HepG2 (cell line): Measurements from ENCODE around the gene TMEM127. TPM values are rescaled to one million over a fixed set of nuclear protein-coding genes. Genes with fewer than 3 reads are reported as not detected.
A peak's percentile ranks its signal among the peaks of the same experiment; 100 is the strongest.

Experiments
- BHLHE40 ChIP-seq: IDR thresholded peaks from 2 replicates; pipeline ENCODE4 v1.6.1; 2011; ENCODE audit warnings: low read length, improper control_type of control experiment
- CBX5 ChIP-seq: sonication (generic); formaldehyde crosslinking; IDR thresholded peaks from 2 replicates; pipeline ENCODE4 v1.4.0; 2020; ENCODE audit warnings: missing genetic modification reagents, borderline replicate concordance
- KAT7 ChIP-seq: IDR thresholded peaks from 2 replicates; pipeline ENCODE4 v1.6.1; 2018; ENCODE audit warnings: borderline replicate concordance, missing compliant biosample characterization
- MAFF ChIP-seq: IDR thresholded peaks from 2 replicates; pipeline ENCODE4 v1.6.1; 2011; ENCODE audit warnings: low read depth, low read length, improper control_type of control experiment
- MED8 ChIP-seq: sonication (generic); formaldehyde crosslinking; IDR thresholded peaks from 2 replicates; pipeline ENCODE4 v1.8.1; 2023; ENCODE audit warnings: mild to moderate bottlenecking, missing genetic modification reagents; ENCODE audit not compliant: insufficient replicate concordance
- NCOA1 ChIP-seq: sonication (generic); formaldehyde crosslinking; IDR thresholded peaks from 2 replicates; pipeline ENCODE4 v1.9.0; 2021; ENCODE audit warnings: missing genetic modification reagents
- NR3C1 ChIP-seq: sonication (generic); formaldehyde crosslinking; IDR thresholded peaks from 2 replicates; pipeline ENCODE4 v1.4.0; 2020; ENCODE audit warnings: missing genetic modification reagents
- SOX5 ChIP-seq: IDR thresholded peaks from 2 replicates; pipeline ENCODE4 v1.6.1; 2016; ENCODE audit warnings: borderline replicate concordance
- STAG1 ChIP-seq: sonication (generic); formaldehyde crosslinking; IDR thresholded peaks from 2 replicates; pipeline ENCODE4 v1.4.0; 2020; ENCODE audit warnings: missing genetic modification reagents
- ZBTB21 ChIP-seq: sonication (generic); formaldehyde crosslinking; IDR thresholded peaks from 2 replicates; pipeline ENCODE4 v1.4.0; 2020; ENCODE audit warnings: missing genetic modification reagents
- ZMYM2 ChIP-seq: sonication (generic); formaldehyde crosslinking; IDR thresholded peaks from 2 replicates; pipeline ENCODE4 v1.8.0; 2022; ENCODE audit warnings: mild to moderate bottlenecking, missing genetic modification reagents
- ZNF24 ChIP-seq: fragments of 450-650 bp; IDR thresholded peaks from 2 replicates; pipeline ENCODE4 v1.6.1; 2017; ENCODE audit warnings: antibody characterized with exemption, mild to moderate bottlenecking
- ZNF615 ChIP-seq: sonication (generic); formaldehyde crosslinking; IDR thresholded peaks from 2 replicates; pipeline ENCODE4 v1.5.0; 2020; ENCODE audit warnings: mild to moderate bottlenecking, missing genetic modification reagents, borderline replicate concordance
- ZNF841 ChIP-seq: sonication (generic); formaldehyde crosslinking; IDR thresholded peaks from 2 replicates; pipeline ENCODE4 v1.8.1; 2023; ENCODE audit warnings: missing genetic modification reagents, borderline replicate concordance
- polyA plus RNA-seq, 8 experiments: library from polyadenylated mRNA; depleted of rRNA in 3 of 8; stranded (reverse) in 7 of 8; unstranded in 1 of 8; fragments of >200 nt; fragmentation: Illumina TruSeq in 4 of 8; extraction: Trizol in 4 of 8; gene quantifications; 2 replicates each; pipeline versions ENCODE4 v1.2.1 to v1.2.3, GENCODE V29; 2011 to 2016; ENCODE audit warnings: low read depth in 4 of 8, missing spikeins in 1 of 8, mixed read lengths in 1 of 8; ENCODE audit not compliant: insufficient read depth in 1 of 8
- total RNA-seq, 5 experiments: library from RNA; depleted of rRNA; stranded (reverse); fragments of >200 nt; fragmentation: Illumina TruSeq; extraction: Trizol; gene quantifications; 2 replicates each; pipeline ENCODE4 v1.2.3, GENCODE V29; 2016; ENCODE audit warnings: low read depth in 1 of 5
- TF ChIP-seq, protein P1 (sequence below): sonication (generic); formaldehyde crosslinking; IDR thresholded peaks from 2 replicates; pipeline ENCODE4 v1.5.0; 2020; ENCODE audit warnings: mild to moderate bottlenecking, missing genetic modification reagents, borderline replicate concordance
- TF ChIP-seq, protein P2 (sequence below): IDR thresholded peaks from 2 replicates; pipeline ENCODE4 v1.6.1; 2016
- TF ChIP-seq, protein P3 (sequence below): sonication (generic); formaldehyde crosslinking; IDR thresholded peaks from 2 replicates; pipeline ENCODE4 v1.4.0; 2020; ENCODE audit warnings: missing genetic modification reagents
- TF ChIP-seq, protein P4 (sequence below): sonication (generic); formaldehyde crosslinking; IDR thresholded peaks from 2 replicates; pipeline ENCODE4 v1.4.0; 2020; ENCODE audit warnings: missing genetic modification reagents, borderline replicate concordance

The TMEM127 gene
- total and polyA plus RNA-seq, 2 of the 13 experiments (the other 11 are each of a cell fraction or from before 2014, with no cell fraction given): 21.5 to 33.9 TPM

DNA sequence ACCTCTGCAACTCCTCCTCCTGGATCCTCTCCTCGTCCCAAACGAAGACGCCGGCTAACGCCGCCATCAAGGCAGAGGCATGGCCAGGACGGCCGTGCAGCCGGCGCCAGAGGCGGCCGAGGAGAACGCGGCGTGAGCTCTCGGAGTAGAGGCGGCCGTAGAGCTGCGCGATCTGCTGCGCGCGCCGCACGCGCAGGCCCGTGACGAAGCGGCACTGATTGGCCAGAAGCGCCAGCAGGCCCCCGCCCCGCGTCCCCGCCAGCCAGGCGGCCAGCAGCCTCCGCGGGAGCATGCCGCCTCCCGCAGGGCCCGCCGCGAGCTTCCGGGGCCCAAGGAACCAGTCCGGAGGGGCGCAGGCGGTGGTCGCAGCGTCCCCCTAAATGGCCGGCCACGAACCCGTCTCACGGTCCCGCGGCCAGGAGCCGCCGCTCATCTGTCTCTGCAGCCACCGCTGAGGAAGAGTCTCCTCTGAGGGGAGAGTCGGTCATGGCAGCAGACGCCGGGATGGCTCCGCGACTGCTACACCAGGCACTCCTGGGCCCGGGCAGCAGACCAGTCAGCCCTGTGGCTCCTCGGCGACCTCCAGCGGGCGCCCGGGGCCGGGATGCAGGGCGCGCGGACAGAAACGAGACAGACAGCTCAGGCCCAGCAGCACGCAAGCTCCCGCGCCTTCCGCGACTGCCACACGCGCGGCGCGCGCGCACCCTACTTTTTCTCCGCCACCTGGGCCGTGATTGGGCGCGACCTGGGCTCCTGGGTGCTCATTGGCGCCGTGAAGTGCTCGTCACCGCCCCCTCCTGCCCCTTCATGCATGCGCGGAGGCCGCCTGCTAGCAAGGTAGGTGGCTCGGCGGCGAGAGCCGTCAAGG is 57.4 kb downstream of the TMEM127 start, which contains the start of gene STARD7 (continued):
- TF ChIP-seq ZNF615 (CRISPR knock-in tag) (no peak), NCOA1 (CRISPR knock-in tag) (peak; percentile 97), ZMYM2 (CRISPR knock-in tag) (no peak), ZNF841 (CRISPR knock-in tag) (peak; percentile 79; the same call in 1 of the 2 replicates), SOX5 (CRISPR knock-in tag) (no peak; the same call in 1 of the 2 replicates), MAFF (no peak), ZNF24 (no peak; the same call in 1 of the 2 replicates), ZBTB21 (CRISPR knock-in tag) (no peak), BHLHE40 (peak; percentile 91), NR3C1 (CRISPR knock-in tag) (no peak), KAT7 (CRISPR knock-in tag) (peak; percentile 28; the same call in 1 of the 2 replicates), CBX5 (CRISPR knock-in tag) (peak; percentile 56; the same call in 1 of the 2 replicates), STAG1 (no peak), MED8 (CRISPR knock-in tag) (peak; percentile 81)
- TF ChIP-seq, protein P1, sequence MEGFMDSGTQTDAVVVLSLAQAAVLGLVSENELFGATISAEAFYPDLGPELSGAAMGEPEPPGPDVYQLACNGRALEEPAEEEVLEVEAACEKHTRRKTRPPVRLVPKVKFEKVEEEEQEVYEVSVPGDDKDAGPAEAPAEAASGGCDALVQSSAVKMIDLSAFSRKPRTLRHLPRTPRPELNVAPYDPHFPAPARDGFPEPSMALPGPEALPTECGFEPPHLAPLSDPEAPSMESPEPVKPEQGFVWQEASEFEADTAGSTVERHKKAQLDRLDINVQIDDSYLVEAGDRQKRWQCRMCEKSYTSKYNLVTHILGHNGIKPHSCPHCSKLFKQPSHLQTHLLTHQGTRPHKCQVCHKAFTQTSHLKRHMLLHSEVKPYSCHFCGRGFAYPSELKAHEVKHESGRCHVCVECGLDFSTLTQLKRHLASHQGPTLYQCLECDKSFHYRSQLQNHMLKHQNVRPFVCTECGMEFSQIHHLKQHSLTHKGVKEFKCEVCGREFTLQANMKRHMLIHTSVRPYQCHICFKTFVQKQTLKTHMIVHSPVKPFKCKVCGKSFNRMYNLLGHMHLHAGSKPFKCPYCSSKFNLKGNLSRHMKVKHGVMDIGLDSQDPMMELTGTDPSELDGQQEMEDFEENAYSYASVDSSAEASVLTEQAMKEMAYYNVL (CRISPR knock-in tag): peak; percentile 80; the same call in 1 of the 2 replicates
- TF ChIP-seq, protein P2, sequence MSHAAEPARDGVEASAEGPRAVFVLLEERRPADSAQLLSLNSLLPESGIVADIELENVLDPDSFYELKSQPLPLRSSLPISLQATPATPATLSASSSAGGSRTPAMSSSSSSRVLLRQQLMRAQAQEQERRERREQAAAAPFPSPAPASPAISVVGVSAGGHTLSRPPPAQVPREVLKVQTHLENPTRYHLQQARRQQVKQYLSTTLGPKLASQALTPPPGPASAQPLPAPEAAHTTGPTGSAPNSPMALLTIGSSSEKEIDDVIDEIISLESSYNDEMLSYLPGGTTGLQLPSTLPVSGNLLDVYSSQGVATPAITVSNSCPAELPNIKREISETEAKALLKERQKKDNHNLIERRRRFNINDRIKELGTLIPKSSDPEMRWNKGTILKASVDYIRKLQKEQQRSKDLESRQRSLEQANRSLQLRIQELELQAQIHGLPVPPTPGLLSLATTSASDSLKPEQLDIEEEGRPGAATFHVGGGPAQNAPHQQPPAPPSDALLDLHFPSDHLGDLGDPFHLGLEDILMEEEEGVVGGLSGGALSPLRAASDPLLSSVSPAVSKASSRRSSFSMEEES: no peak
- TF ChIP-seq, protein P3, sequence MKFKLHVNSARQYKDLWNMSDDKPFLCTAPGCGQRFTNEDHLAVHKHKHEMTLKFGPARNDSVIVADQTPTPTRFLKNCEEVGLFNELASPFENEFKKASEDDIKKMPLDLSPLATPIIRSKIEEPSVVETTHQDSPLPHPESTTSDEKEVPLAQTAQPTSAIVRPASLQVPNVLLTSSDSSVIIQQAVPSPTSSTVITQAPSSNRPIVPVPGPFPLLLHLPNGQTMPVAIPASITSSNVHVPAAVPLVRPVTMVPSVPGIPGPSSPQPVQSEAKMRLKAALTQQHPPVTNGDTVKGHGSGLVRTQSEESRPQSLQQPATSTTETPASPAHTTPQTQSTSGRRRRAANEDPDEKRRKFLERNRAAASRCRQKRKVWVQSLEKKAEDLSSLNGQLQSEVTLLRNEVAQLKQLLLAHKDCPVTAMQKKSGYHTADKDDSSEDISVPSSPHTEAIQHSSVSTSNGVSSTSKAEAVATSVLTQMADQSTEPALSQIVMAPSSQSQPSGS (CRISPR knock-in tag): peak; percentile 33
- TF ChIP-seq, protein P4, sequence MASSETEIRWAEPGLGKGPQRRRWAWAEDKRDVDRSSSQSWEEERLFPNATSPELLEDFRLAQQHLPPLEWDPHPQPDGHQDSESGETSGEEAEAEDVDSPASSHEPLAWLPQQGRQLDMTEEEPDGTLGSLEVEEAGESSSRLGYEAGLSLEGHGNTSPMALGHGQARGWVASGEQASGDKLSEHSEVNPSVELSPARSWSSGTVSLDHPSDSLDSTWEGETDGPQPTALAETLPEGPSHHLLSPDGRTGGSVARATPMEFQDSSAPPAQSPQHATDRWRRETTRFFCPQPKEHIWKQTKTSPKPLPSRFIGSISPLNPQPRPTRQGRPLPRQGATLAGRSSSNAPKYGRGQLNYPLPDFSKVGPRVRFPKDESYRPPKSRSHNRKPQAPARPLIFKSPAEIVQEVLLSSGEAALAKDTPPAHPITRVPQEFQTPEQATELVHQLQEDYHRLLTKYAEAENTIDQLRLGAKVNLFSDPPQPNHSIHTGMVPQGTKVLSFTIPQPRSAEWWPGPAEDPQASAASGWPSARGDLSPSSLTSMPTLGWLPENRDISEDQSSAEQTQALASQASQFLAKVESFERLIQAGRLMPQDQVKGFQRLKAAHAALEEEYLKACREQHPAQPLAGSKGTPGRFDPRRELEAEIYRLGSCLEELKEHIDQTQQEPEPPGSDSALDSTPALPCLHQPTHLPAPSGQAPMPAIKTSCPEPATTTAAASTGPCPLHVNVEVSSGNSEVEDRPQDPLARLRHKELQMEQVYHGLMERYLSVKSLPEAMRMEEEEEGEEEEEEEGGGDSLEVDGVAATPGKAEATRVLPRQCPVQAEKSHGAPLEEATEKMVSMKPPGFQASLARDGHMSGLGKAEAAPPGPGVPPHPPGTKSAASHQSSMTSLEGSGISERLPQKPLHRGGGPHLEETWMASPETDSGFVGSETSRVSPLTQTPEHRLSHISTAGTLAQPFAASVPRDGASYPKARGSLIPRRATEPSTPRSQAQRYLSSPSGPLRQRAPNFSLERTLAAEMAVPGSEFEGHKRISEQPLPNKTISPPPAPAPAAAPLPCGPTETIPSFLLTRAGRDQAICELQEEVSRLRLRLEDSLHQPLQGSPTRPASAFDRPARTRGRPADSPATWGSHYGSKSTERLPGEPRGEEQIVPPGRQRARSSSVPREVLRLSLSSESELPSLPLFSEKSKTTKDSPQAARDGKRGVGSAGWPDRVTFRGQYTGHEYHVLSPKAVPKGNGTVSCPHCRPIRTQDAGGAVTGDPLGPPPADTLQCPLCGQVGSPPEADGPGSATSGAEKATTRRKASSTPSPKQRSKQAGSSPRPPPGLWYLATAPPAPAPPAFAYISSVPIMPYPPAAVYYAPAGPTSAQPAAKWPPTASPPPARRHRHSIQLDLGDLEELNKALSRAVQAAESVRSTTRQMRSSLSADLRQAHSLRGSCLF: no peak
